SK-N-SH (cell line): ENCODE measurements around the gene CHRM4. TPM values are rescaled to one million over a fixed set of nuclear protein-coding genes. Genes with fewer than 3 reads are reported as not detected.

Experiments used
- CTCF ChIA-PET: fragments of 300-600, 350-600 bp; formaldehyde crosslinking; extraction: SDS; loops from one replicate; lab custom pipeline; 2021; lab: Yijun Ruan, JAX
- POLR2A ChIA-PET: fragments of 350-600 bp; sonication (Branson Sonifier 250); formaldehyde crosslinking; extraction: SDS; loops from one replicate; lab custom pipeline; 2020; ENCODE audit warnings: antibody characterized with exemption, inconsistent platforms; lab: Yijun Ruan, JAX
- DNase-seq: peaks from one replicate; pipeline ENCODE4 v3.0.0; 2012
- H2AFZ ChIP-seq: fragments of 200-600 bp; sonication (generic); 2 replicates; pipeline ENCODE4 v1.8.1; 2016; ENCODE audit warnings: antibody characterized with exemption, mild to moderate bottlenecking, low read depth
- H3F3A ChIP-seq: fragments of 200-600 bp; sonication (generic); replicated peaks from 2 replicates; pipeline ENCODE3; 2016; ENCODE audit warnings: antibody characterized with exemption, mild to moderate bottlenecking; ENCODE audit not compliant: insufficient read depth
- H3K27ac ChIP-seq, 2 experiments: fragments of 200-500 bp in 1 of 2; fragments of 200-600 bp in 1 of 2; sonication (Bioruptor generic) in 1 of 2; sonication (generic), shearing (Covaris generic) in 1 of 2; 2 replicates each; pipeline versions ENCODE4 v1.5.1 to v1.6.1; 2014 to 2016; ENCODE audit warnings: low read depth in 2 of 2, inconsistent platforms in 1 of 2, low read length in 1 of 2, mild to moderate bottlenecking in 1 of 2, mixed read lengths in 1 of 2
- H3K27me3 ChIP-seq: fragments of 200-600 bp; sonication (generic), shearing (Covaris generic); 2 replicates; pipeline ENCODE4 v1.6.1; 2016; ENCODE audit warnings: mixed run types; ENCODE audit not compliant: insufficient read depth
- H3K36me3 ChIP-seq, 2 experiments: fragments of 200-500 bp in 1 of 2; fragments of 200-600 bp in 1 of 2; sonication (Bioruptor generic) in 1 of 2; sonication (generic) in 1 of 2; replicated peaks in 1 of 2; 2 replicates each; pipeline versions ENCODE3 to v1.5.1; 2014 to 2016; ENCODE audit warnings: low read length in 1 of 2, mild to moderate bottlenecking in 1 of 2; ENCODE audit not compliant: insufficient read depth in 2 of 2, control insufficient read depth in 1 of 2
- H3K4me1 ChIP-seq, 2 experiments: fragments of 200-500 bp in 1 of 2; fragments of 200-600 bp in 1 of 2; sonication (Bioruptor generic) in 1 of 2; sonication (generic), shearing (Covaris generic) in 1 of 2; 2 replicates each; pipeline versions ENCODE4 v1.5.1 to v1.6.1; 2014 to 2016; ENCODE audit warnings: low read depth in 1 of 2, low read length in 1 of 2, mixed run types in 1 of 2; ENCODE audit not compliant: insufficient read depth in 2 of 2, control insufficient read depth in 1 of 2
- H3K4me2 ChIP-seq: fragments of 200-600 bp; sonication (generic), shearing (Covaris generic); 2 replicates; pipeline ENCODE4 v1.6.1; 2017; ENCODE audit warnings: mixed run types
- H3K4me3 ChIP-seq, 2 experiments: fragments of 200-500 bp in 1 of 2; fragments of 200-600 bp in 1 of 2; sonication (Bioruptor generic) in 1 of 2; sonication (generic), shearing (Covaris generic) in 1 of 2; 2 replicates each; pipeline versions ENCODE4 v1.5.1 to v1.8.1; 2014 to 2016; ENCODE audit warnings: low read depth in 2 of 2, inconsistent platforms in 1 of 2, low read length in 1 of 2, mild to moderate bottlenecking in 1 of 2, mixed read lengths in 1 of 2, moderate library complexity in 1 of 2
- H3K79me2 ChIP-seq: fragments of 200-600 bp; sonication (generic); 2 replicates; pipeline ENCODE4 v1.8.1; 2017; ENCODE audit warnings: mild to moderate bottlenecking; ENCODE audit not compliant: insufficient read depth
- H3K9ac ChIP-seq: fragments of 200-600 bp; sonication (generic); 2 replicates; pipeline ENCODE4 v1.6.1; 2017; ENCODE audit warnings: mixed run types
- H3K9me2 ChIP-seq: fragments of 200-600 bp; sonication (generic); 2 replicates; pipeline ENCODE4 v1.6.1; 2017; ENCODE audit warnings: mixed run types
- H3K9me3 ChIP-seq: fragments of 200-600 bp; sonication (generic); 2 replicates; pipeline ENCODE4 v1.6.1; 2017; ENCODE audit warnings: mixed run types, mild to moderate bottlenecking, moderate library complexity
- H4K20me1 ChIP-seq: fragments of 200-600 bp; sonication (generic); 2 replicates; pipeline ENCODE4 v1.6.1; 2017; ENCODE audit warnings: mild to moderate bottlenecking, mixed run types; ENCODE audit not compliant: insufficient read depth
- CTCF ChIP-seq: fragments of 200-600 bp; sonication (generic); IDR thresholded peaks from 2 replicates; pipeline ENCODE4 v1.6.1; 2017; ENCODE audit warnings: antibody characterized with exemption, mild to moderate bottlenecking, moderate library complexity
- MAX ChIP-seq: IDR thresholded peaks from 2 replicates; pipeline ENCODE4 v1.4.0; 2012; ENCODE audit warnings: low read depth
- MXI1 ChIP-seq: IDR thresholded peaks from 2 replicates; pipeline ENCODE4 v1.6.1; 2012; ENCODE audit warnings: mild to moderate bottlenecking, low read depth, low read length, improper control_type of control experiment
- RCOR1 ChIP-seq: fragments of 150-350 bp; IDR thresholded peaks from 2 replicates; pipeline ENCODE4 v1.6.1; 2017; ENCODE audit warnings: antibody characterized with exemption, low read length
- RXRA ChIP-seq: IDR thresholded peaks from 2 replicates; pipeline ENCODE4 v1.4.0; 2012; ENCODE audit warnings: low read depth, mild to moderate bottlenecking, borderline replicate concordance
- SMC3 ChIP-seq: IDR thresholded peaks from 2 replicates; pipeline ENCODE4 v1.6.1; 2012; ENCODE audit warnings: low read depth, low read length, improper control_type of control experiment
- TAF1 ChIP-seq: IDR thresholded peaks from 2 replicates; pipeline ENCODE4 v1.6.1; 2012; ENCODE audit warnings: low read depth, mild to moderate bottlenecking, low read length, moderate library complexity, borderline replicate concordance
- USF2 ChIP-seq: fragments of 150-350 bp; IDR thresholded peaks from 2 replicates; pipeline ENCODE4 v1.6.1; 2017; ENCODE audit warnings: antibody characterized with exemption, low read length, low read depth, borderline replicate concordance
- WGBS: methylation state at CpG from one replicate; pipeline ENCODE4 v1.1.6; 2017; ENCODE audit warnings: low lambda C conversion rate; 5-methylcytosine and 5-hydroxymethylcytosine counted together
- polyA plus RNA-seq, 3 experiments: library from polyadenylated mRNA; depleted of rRNA; stranded (reverse); fragments of >200 nt; gene quantifications; 2 replicates each; pipeline ENCODE4 v1.2.3, GENCODE V29; 2012

Gene CHRM4
- polyA plus RNA-seq, 1 of the 3 experiments (the other 2 are of a cell fraction), result 0.26 TPM

GRCh38 chr11:46382646-46383403, 8.8 kb downstream of the CHRM4 start (continued):
- TF ChIP-seq CTCF, result peak; percentile 72

- peaks cover 0 to 10% of the 10 kb centered on the region in 2 experiments for H3K36me3 ChIP-seq
- no peaks in the 10 kb centered on the region for H3K9me2 ChIP-seq
- no peak for TF ChIP-seq SMC3
- TF ChIP-seq USF2, result no peak
- no peak for TF ChIP-seq RCOR1
- peak; percentile 74 for TF ChIP-seq MAX
- 0 out of 2 replicates have a peak, but pooled peaks have one; percentile 16 for TF ChIP-seq TAF1
- TF ChIP-seq MXI1, result peak; percentile 33
- no peak for TF ChIP-seq RXRA
- H3K4me1 ChIP-seq, result peaks cover 10 to 23% of the 10 kb centered on the region in 2 experiments; a peak in 2 of 4 replicates
- 7% methylated on average over 14 of the region's 66 CpGs for WGBS
- CTCF ChIA-PET, result interaction anchor here (0.8 to 5.3 kb wide), 16 partner anchors 8 to 236 kb away, joined by 3 to 37 read pairs (median 6); partner anchors contain the start of genes ATG13, CHRM4 and DGKZ
- H2AFZ ChIP-seq, result peak overlapping the region; percentile 56; the same call in 1 of the 2 replicates
- H3K27me3 ChIP-seq, result no peaks in the 10 kb centered on the region
- POLR2A ChIA-PET, result interaction anchor here (1.4 kb wide), 1 partner anchor 10 kb away, joined by 7 read pairs; the partner anchor contains the start of gene CHRM4
- H3K27ac ChIP-seq, result peak overlapping the region; percentile 15 to 88; a peak in 3 of 4 replicates
- no peaks in the 10 kb centered on the region for H3K9me3 ChIP-seq
- H3K4me2 ChIP-seq, result peak overlapping the region; percentile 90
- H4K20me1 ChIP-seq, result no peaks in the 10 kb centered on the region
- H3K79me2 ChIP-seq, result no peaks in the 10 kb centered on the region; the same call in 1 of the 2 replicates
- H3K9ac ChIP-seq, result peak overlapping the region; percentile 84
- peaks cover 3% of the 10 kb centered on the region for H3F3A ChIP-seq
- peak overlapping the region; percentile 71 to 88 for H3K4me3 ChIP-seq
- peak; percentile 82 for DNase-seq
Observed at GRCh38 chr11:46381819-46382645, 9.5 kb downstream of the CHRM4 start.
